ENCODE results near the gene IFNA17. TPM values are rescaled to one million over a fixed set of nuclear protein-coding genes. Genes with fewer than 3 reads are reported as not detected.
"Not testable (repeated sequence)": the region's sequence is repeated elsewhere in the genome, so short reads cannot be mapped to it uniquely, and the experiment has no call there.

Gene IFNA17
- not detected for total RNA-seq

GRCh38 chr9:21228122-21228521 is at the start of gene IFNA17:
TSS of gene IFNA17 (minus strand) at chr9:21228222. CDS start at chr9:21228173, 49 bp downstream.
- DNase-seq, result no peak

GRCh38 chr9:21268347-21268657 is 40.3 kb upstream of the IFNA17 start:
- no peak for DNase-seq

- DNase-seq, result no peak
These were observed 39.7 kb upstream of the IFNA17 start for GRCh38 chr9:21267485-21268346.

- DNase-seq, result no peak
These were observed 38.9 kb upstream of the IFNA17 start for GRCh38 chr9:21266733-21267484.

GRCh38 chr9:21265421-21266189 is 37.6 kb upstream of the IFNA17 start:
- DNase-seq, result no peak

GRCh38 chr9:21255538-21256212 is 27.7 kb upstream of the IFNA17 start:
- no peak for DNase-seq

GRCh38 chr9:21252721-21253547 is 24.9 kb upstream of the IFNA17 start:
- DNase-seq, result no peak

- DNase-seq, result no peak
These were observed 23.6 kb upstream of the IFNA17 start for GRCh38 chr9:21251638-21252037.

GRCh38 chr9:21251190-21251589 is 23.2 kb upstream of the IFNA17 start:
- DNase-seq, result no peak

GRCh38 chr9:21244836-21245235 is 16.8 kb upstream of the IFNA17 start:
- no peak for DNase-seq

- DNase-seq, result no peak
These were observed 11.9 kb upstream of the IFNA17 start, which contains the start of gene IFNA14 for GRCh38 chr9:21239911-21240310. TSS of gene IFNA14 (minus strand) at chr9:21240005. CDS start at chr9:21239935, 70 bp downstream.

- not testable (repeated sequence) for DNase-seq
These were observed 8.3 kb upstream of the IFNA17 start for GRCh38 chr9:21236360-21236714.

GRCh38 chr9:21235468-21236359 is 7.7 kb upstream of the IFNA17 start:
- not testable (repeated sequence) for DNase-seq

GRCh38 chr9:21234153-21234687 is 6.2 kb upstream of the IFNA17 start:
- no peak for DNase-seq

- DNase-seq, result no peak
These were observed 5.2 kb upstream of the IFNA17 start for GRCh38 chr9:21233258-21233657.

GRCh38 chr9:21217211-21217610 is 10.8 kb downstream of the IFNA17 start, which contains the start of gene IFNA16:
TSS of gene IFNA16 (minus strand) at chr9:21217311. CDS start at chr9:21217305, 6 bp downstream.
- DNase-seq, result not testable (repeated sequence)

- not testable (repeated sequence) for DNase-seq
These were observed 14.4 kb downstream of the IFNA17 start for GRCh38 chr9:21213411-21214326.

GRCh38 chr9:21212160-21212559 is 15.9 kb downstream of the IFNA17 start:
- not testable (repeated sequence) for DNase-seq

- not testable (repeated sequence) for DNase-seq
These were observed 17.2 kb downstream of the IFNA17 start for GRCh38 chr9:21210782-21211181.

Data from skin of body (tissue), 2 donors.